HepG2 (cell line): Measurements from ENCODE around the gene CLIP2. TPM values are rescaled to one million over a fixed set of nuclear protein-coding genes. Genes with fewer than 3 reads are reported as not detected.

Source experiments
- IRF2 ChIP-seq: IDR thresholded peaks from 2 replicates; pipeline ENCODE4 v1.6.1; 2018; ENCODE audit warnings: missing genetic modification reagents, missing compliant biosample characterization
- ISL2 ChIP-seq: sonication (generic); formaldehyde crosslinking; IDR thresholded peaks from 2 replicates; pipeline ENCODE4 v1.5.0; 2020; ENCODE audit warnings: missing genetic modification reagents
- KAT7 ChIP-seq: IDR thresholded peaks from 2 replicates; pipeline ENCODE4 v1.6.1; 2018; ENCODE audit warnings: borderline replicate concordance, missing compliant biosample characterization
- TEAD2 ChIP-seq: sonication (generic); formaldehyde crosslinking; IDR thresholded peaks from 2 replicates; pipeline ENCODE4 v1.9.0; 2021; ENCODE audit warnings: missing genetic modification reagents
- ZFAT ChIP-seq: sonication (generic); formaldehyde crosslinking; conservative IDR thresholded peaks from 2 replicates; pipeline ENCODE4 v1.8.1; 2023; ENCODE audit warnings: missing genetic modification reagents, inconsistent platforms
- ZNF136 ChIP-seq: sonication (generic); formaldehyde crosslinking; IDR thresholded peaks from 2 replicates; pipeline ENCODE4 v1.8.1; 2022; ENCODE audit warnings: low read depth, mild to moderate bottlenecking, moderate library complexity, missing genetic modification reagents
- ZNF160 ChIP-seq: sonication (generic); formaldehyde crosslinking; IDR thresholded peaks from 2 replicates; pipeline ENCODE4 v1.8.0; 2022; ENCODE audit warnings: mild to moderate bottlenecking, inconsistent platforms, missing genetic modification reagents
- ZNF274 ChIP-seq: sonication (generic); formaldehyde crosslinking; IDR thresholded peaks from 2 replicates; pipeline ENCODE4 v1.5.1; 2020; ENCODE audit warnings: mild to moderate bottlenecking, missing genetic modification reagents
- ZNF547 ChIP-seq: sonication (generic); formaldehyde crosslinking; IDR thresholded peaks from 2 replicates; pipeline ENCODE4 v1.5.1; 2020; ENCODE audit warnings: mild to moderate bottlenecking, missing genetic modification reagents
- ZNF615 ChIP-seq: sonication (generic); formaldehyde crosslinking; IDR thresholded peaks from 2 replicates; pipeline ENCODE4 v1.5.0; 2020; ENCODE audit warnings: mild to moderate bottlenecking, missing genetic modification reagents, borderline replicate concordance
- ZNF768 ChIP-seq: sonication (generic); formaldehyde crosslinking; IDR thresholded peaks from 2 replicates; pipeline ENCODE4 v1.4.0; 2020; ENCODE audit warnings: missing genetic modification reagents
- ZSCAN22 ChIP-seq: sonication (generic); formaldehyde crosslinking; IDR thresholded peaks from 2 replicates; pipeline ENCODE4 v1.4.0; 2020; ENCODE audit warnings: mild to moderate bottlenecking, missing genetic modification reagents
- polyA plus RNA-seq, 8 experiments: library from polyadenylated mRNA; depleted of rRNA in 3 of 8; stranded (reverse) in 7 of 8; unstranded in 1 of 8; fragments of >200 nt; fragmentation: Illumina TruSeq in 4 of 8; extraction: Trizol in 4 of 8; gene quantifications; 2 replicates each; pipeline versions ENCODE4 v1.2.1 to v1.2.3, GENCODE V29; 2011 to 2016; ENCODE audit warnings: low read depth in 4 of 8, missing spikeins in 1 of 8, mixed read lengths in 1 of 8; ENCODE audit not compliant: insufficient read depth in 1 of 8
- total RNA-seq, 5 experiments: library from RNA; depleted of rRNA; stranded (reverse); fragments of >200 nt; fragmentation: Illumina TruSeq; extraction: Trizol; gene quantifications; 2 replicates each; pipeline ENCODE4 v1.2.3, GENCODE V29; 2016; ENCODE audit warnings: low read depth in 1 of 5
- TF ChIP-seq, protein P1 (sequence below): IDR thresholded peaks from 2 replicates; pipeline ENCODE4 v1.6.1; 2016
- TF ChIP-seq, protein P2 (sequence below): sonication (generic); formaldehyde crosslinking; IDR thresholded peaks from 2 replicates; pipeline ENCODE4 v1.5.0; 2020; ENCODE audit warnings: mild to moderate bottlenecking, missing genetic modification reagents, borderline replicate concordance
- TF ChIP-seq, protein P3 (sequence below): sonication (generic); formaldehyde crosslinking; IDR thresholded peaks from 2 replicates; pipeline ENCODE4 v1.8.0; 2022; ENCODE audit warnings: low read depth, missing genetic modification reagents
- TF ChIP-seq, protein P4 (sequence below): sonication (generic); formaldehyde crosslinking; IDR thresholded peaks from 2 replicates; pipeline ENCODE4 v1.5.0; 2020; ENCODE audit warnings: missing genetic modification reagents, mild to moderate bottlenecking, borderline replicate concordance
- TF ChIP-seq, protein P5 (sequence below): sonication (generic); formaldehyde crosslinking; IDR thresholded peaks from 2 replicates; pipeline ENCODE4 v1.4.0; 2020; ENCODE audit warnings: missing genetic modification reagents, low read depth, mild to moderate bottlenecking, borderline replicate concordance
- TF ChIP-seq, protein P6 (sequence below): sonication (generic); formaldehyde crosslinking; IDR thresholded peaks from 2 replicates; pipeline ENCODE4; 2020; ENCODE audit warnings: missing genetic modification reagents, mild to moderate bottlenecking, borderline replicate concordance
- TF ChIP-seq, protein P7 (sequence below): sonication (generic); formaldehyde crosslinking; IDR thresholded peaks from 2 replicates; pipeline ENCODE4 v1.5.0; 2020; ENCODE audit warnings: missing genetic modification reagents

The CLIP2 gene
- total and polyA plus RNA-seq, 2 of the 13 experiments (the other 11 are each of a cell fraction or from before 2014, with no cell fraction given), result 6.5 to 17.4 TPM

DNA sequence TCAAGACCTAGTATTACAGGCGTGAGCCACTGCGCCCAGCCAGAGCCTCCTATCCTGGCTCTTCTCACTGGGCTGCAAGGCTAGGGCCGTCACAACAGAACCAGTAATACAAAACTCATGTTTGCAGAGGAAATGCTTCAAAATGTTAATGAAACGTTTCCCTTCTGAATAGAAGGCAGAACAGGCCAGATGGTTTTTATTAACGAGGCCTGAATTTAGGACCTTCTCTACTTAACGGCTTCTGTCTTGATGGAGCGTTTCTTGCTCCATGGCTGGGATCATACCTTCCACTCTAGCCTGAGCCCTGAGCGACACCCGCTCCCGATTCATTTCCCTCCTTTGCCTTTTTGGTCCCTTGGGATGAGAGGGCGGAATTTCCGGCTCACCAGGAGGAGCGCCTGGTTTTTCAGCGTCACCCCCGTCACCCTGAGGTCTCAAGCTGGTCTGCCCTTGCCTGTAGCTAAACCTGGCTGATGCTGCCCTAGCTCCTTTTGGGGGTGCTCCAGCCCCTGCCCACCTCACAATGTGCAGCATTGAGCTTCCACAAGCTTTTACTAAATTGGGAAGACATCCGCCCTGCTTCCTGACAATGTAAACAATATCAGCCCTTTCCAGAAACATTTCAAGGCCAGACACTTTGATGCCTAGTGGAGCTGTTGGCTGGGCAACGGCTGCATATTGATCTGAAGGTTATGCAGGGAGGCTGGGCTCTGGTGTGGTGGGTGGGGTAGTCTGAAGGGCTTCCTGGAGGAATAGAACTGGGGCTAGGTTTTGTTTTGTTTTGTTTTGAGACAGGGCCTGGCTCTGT, 5.2 kb downstream of the CLIP2 start (continued):
- TF ChIP-seq ZNF768 (CRISPR knock-in tag) (peak; percentile 95), IRF2 (peak; percentile 63; the same call in 1 of the 2 replicates), ISL2 (CRISPR knock-in tag) (peak; percentile 73), ZNF274 (CRISPR knock-in tag) (peak; percentile 51), ZNF160 (no peak), ZNF547 (CRISPR knock-in tag) (no peak), KAT7 (CRISPR knock-in tag) (no peak), ZFAT (CRISPR knock-in tag) (no peak), ZSCAN22 (CRISPR knock-in tag) (no peak), ZNF615 (no peak), TEAD2 (CRISPR knock-in tag) (no peak), ZNF136 (0 out of 2 replicates have a peak, but pooled peaks have one; percentile 82)
- TF ChIP-seq, protein P1, sequence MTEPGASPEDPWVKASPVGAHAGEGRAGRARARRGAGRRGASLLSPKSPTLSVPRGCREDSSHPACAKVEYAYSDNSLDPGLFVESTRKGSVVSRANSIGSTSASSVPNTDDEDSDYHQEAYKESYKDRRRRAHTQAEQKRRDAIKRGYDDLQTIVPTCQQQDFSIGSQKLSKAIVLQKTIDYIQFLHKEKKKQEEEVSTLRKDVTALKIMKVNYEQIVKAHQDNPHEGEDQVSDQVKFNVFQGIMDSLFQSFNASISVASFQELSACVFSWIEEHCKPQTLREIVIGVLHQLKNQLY (CRISPR knock-in tag), result no peak
- TF ChIP-seq, protein P2, sequence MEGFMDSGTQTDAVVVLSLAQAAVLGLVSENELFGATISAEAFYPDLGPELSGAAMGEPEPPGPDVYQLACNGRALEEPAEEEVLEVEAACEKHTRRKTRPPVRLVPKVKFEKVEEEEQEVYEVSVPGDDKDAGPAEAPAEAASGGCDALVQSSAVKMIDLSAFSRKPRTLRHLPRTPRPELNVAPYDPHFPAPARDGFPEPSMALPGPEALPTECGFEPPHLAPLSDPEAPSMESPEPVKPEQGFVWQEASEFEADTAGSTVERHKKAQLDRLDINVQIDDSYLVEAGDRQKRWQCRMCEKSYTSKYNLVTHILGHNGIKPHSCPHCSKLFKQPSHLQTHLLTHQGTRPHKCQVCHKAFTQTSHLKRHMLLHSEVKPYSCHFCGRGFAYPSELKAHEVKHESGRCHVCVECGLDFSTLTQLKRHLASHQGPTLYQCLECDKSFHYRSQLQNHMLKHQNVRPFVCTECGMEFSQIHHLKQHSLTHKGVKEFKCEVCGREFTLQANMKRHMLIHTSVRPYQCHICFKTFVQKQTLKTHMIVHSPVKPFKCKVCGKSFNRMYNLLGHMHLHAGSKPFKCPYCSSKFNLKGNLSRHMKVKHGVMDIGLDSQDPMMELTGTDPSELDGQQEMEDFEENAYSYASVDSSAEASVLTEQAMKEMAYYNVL, result peak; percentile 86; the same call in 1 of the 2 replicates
- TF ChIP-seq, protein P3, sequence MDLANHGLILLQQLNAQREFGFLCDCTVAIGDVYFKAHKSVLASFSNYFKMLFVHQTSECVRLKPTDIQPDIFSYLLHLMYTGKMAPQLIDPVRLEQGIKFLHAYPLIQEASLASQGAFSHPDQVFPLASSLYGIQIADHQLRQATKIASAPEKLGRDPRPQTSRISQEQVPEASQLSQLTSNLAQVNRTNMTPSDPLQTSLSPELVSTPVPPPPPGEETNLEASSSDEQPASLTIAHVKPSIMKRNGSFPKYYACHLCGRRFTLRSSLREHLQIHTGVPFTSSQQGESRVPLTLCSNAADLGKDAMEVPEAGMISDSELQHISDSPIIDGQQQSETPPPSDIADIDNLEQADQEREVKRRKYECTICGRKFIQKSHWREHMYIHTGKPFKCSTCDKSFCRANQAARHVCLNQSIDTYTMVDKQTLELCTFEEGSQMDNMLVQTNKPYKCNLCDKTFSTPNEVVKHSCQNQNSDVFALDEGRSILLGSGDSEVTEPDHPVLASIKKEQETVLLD, result no peak
- TF ChIP-seq, protein P4, sequence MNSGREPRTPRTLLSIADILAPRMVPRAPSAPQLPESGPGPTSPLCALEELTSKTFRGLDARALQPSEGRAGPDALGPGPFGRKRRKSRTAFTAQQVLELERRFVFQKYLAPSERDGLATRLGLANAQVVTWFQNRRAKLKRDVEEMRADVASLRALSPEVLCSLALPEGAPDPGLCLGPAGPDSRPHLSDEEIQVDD (CRISPR knock-in tag), result no peak
- TF ChIP-seq, protein P5, sequence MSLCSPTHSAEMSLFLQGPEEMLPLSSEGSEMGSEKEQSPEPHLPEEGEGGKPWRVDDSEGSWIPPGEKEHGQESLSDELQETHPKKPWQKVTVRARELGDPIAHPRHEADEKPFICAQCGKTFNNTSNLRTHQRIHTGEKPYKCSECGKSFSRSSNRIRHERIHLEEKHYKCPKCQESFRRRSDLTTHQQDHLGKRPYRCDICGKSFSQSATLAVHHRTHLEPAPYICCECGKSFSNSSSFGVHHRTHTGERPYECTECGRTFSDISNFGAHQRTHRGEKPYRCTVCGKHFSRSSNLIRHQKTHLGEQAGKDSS (CRISPR knock-in tag), result 0 out of 2 replicates have a peak, but pooled peaks have one; percentile 41
- TF ChIP-seq, protein P6, sequence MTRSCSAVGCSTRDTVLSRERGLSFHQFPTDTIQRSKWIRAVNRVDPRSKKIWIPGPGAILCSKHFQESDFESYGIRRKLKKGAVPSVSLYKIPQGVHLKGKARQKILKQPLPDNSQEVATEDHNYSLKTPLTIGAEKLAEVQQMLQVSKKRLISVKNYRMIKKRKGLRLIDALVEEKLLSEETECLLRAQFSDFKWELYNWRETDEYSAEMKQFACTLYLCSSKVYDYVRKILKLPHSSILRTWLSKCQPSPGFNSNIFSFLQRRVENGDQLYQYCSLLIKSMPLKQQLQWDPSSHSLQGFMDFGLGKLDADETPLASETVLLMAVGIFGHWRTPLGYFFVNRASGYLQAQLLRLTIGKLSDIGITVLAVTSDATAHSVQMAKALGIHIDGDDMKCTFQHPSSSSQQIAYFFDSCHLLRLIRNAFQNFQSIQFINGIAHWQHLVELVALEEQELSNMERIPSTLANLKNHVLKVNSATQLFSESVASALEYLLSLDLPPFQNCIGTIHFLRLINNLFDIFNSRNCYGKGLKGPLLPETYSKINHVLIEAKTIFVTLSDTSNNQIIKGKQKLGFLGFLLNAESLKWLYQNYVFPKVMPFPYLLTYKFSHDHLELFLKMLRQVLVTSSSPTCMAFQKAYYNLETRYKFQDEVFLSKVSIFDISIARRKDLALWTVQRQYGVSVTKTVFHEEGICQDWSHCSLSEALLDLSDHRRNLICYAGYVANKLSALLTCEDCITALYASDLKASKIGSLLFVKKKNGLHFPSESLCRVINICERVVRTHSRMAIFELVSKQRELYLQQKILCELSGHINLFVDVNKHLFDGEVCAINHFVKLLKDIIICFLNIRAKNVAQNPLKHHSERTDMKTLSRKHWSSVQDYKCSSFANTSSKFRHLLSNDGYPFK (CRISPR knock-in tag), result peak; percentile 47; the same call in 1 of the 2 replicates
- TF ChIP-seq, protein P7, sequence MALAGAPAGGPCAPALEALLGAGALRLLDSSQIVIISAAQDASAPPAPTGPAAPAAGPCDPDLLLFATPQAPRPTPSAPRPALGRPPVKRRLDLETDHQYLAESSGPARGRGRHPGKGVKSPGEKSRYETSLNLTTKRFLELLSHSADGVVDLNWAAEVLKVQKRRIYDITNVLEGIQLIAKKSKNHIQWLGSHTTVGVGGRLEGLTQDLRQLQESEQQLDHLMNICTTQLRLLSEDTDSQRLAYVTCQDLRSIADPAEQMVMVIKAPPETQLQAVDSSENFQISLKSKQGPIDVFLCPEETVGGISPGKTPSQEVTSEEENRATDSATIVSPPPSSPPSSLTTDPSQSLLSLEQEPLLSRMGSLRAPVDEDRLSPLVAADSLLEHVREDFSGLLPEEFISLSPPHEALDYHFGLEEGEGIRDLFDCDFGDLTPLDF (CRISPR knock-in tag), result no peak
